Colonic mucosa (tissue), 4 donors: Measurements from ENCODE around the gene HDAC9. TPM values are rescaled to one million over a fixed set of nuclear protein-coding genes. Genes with fewer than 3 reads are reported as not detected.
A peak's percentile ranks its signal among the peaks of the same experiment; 100 is the strongest.

Source experiments
- DNase-seq: peaks from one replicate; pipeline ENCODE4 v3.0.0-alpha.2; 2020
- H3K27ac ChIP-seq: fragments of 200-600 bp; one replicate; pipeline ENCODE4 v1.8.0; 2021
- H3K27me3 ChIP-seq: fragments of 200-600 bp; one replicate; pipeline ENCODE4 v1.8.0; 2021
- H3K36me3 ChIP-seq: fragments of 200-600 bp; one replicate; pipeline ENCODE4 v1.8.0; 2021
- H3K4me1 ChIP-seq: fragments of 200-600 bp; one replicate; pipeline ENCODE4 v1.8.0; 2021; ENCODE audit warnings: mild to moderate bottlenecking
- H3K4me3 ChIP-seq: fragments of 200-600 bp; one replicate; pipeline ENCODE4 v1.8.0; 2021
- H3K9ac ChIP-seq, 2 donors: one replicate each; pipeline ENCODE4 v1.7.0; 2013; ENCODE audit warnings: control low read depth in 2 of 2, low read depth in 2 of 2, low read length in 2 of 2
- H3K9me3 ChIP-seq: fragments of 200-600 bp; one replicate; pipeline ENCODE4 v1.8.0; 2021
- intact Hi-C: fragments of 100-400 bp; cut with DNase I; formaldehyde crosslinking; loops from one replicate; pipeline ENCODE4 v1.14.1; 2022
- total RNA-seq, 2 donors: library from RNA; stranded (reverse); fragmentation: NEBNext Ultra II Directional in 1 of 2; extraction: Animal tissue kit (Norgen Biotek cat#: 25700) in 1 of 2; gene quantifications; one replicate each; pipeline ENCODE4 v1.2.1, GENCODE V29; 2021
- TF ChIP-seq, protein P1 (sequence below): fragments of 200-600 bp; IDR thresholded peaks from one replicate; pipeline ENCODE4 v1.8.0; 2022; ENCODE audit warnings: antibody characterized with exemption, mild to moderate bottlenecking
- donor health status: healthy.
- donor health status: DM: no; HTN: no; CAD: no.
- donor health status: DM: no; HTN: no; CAD: no.

The HDAC9 gene
- total RNA-seq, 2 donors from 2014 or later = 2.6 to 8.7 TPM

DNA sequence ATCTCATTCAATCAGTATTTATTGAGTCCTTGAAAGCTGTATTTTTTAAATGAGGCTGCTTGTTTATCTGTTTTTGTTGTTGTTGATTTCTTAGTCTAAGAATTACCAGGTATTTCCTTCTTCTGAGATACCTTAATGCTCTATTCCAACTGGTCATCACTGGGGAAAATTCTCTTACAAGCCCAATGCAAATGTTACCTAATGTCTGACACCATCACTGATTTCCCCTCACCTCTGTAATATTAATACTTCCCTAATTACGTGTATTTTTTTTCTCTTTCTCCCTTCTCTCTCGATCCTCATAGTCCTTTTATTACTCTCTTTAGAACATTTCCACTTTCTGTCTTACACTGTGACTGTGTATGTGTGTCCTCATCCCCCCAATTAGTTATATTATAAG lies 13.9 kb downstream of the HDAC9 start:
- intact Hi-C loops = no loop called here
- H3K4me3 ChIP-seq = no peak overlapping the region

DNA sequence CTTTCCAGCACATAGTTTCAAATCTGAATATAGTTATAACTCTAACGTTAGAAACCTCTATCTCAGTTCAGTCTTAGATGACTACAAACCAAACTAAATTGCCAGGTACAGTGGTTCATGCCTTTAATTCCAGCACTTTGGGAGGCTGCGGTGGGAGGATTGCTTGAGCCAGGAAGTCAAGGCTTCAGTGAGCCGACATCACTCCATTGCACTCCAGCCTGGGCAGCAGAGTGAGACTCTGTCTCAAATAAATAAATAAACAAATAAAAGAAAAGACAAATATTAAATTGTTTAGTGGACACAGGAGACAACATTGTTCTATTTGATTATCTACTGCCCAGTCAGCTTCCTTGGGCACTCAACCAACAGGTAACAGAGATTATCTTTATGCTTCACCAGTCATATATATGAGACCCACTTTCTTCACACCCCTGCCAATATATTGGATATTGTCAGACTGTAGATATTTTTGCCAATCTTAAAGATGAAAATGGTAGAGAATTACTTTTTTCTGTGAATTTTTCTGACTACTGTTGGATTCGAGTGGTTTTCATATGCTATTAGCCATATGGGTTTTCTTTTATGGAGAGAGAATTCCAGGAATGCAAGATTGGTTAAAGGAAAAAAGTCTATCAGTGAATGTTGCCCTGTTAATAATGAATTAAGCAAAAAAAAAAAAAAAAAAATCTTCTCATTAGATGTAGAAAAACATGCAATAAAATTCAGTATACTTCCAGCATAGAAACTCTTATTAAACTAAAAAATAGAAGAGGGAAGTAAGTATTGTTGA lies 16.0 kb downstream of the HDAC9 start:
- TF ChIP-seq, protein P1, sequence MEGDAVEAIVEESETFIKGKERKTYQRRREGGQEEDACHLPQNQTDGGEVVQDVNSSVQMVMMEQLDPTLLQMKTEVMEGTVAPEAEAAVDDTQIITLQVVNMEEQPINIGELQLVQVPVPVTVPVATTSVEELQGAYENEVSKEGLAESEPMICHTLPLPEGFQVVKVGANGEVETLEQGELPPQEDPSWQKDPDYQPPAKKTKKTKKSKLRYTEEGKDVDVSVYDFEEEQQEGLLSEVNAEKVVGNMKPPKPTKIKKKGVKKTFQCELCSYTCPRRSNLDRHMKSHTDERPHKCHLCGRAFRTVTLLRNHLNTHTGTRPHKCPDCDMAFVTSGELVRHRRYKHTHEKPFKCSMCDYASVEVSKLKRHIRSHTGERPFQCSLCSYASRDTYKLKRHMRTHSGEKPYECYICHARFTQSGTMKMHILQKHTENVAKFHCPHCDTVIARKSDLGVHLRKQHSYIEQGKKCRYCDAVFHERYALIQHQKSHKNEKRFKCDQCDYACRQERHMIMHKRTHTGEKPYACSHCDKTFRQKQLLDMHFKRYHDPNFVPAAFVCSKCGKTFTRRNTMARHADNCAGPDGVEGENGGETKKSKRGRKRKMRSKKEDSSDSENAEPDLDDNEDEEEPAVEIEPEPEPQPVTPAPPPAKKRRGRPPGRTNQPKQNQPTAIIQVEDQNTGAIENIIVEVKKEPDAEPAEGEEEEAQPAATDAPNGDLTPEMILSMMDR = no peak
- H3K9ac ChIP-seq = no peak overlapping the region
- H3K4me1 ChIP-seq = no peaks in the 10 kb centered on the region
- no peaks in the 10 kb centered on the region for H3K36me3 ChIP-seq
- H3K27me3 ChIP-seq = no peaks in the 10 kb centered on the region
- no peaks in the 10 kb centered on the region for H3K9me3 ChIP-seq
- no peak overlapping the region for H3K4me3 ChIP-seq
- DNase-seq = no peak
- intact Hi-C loops = no loop called here
- no peak overlapping the region for H3K27ac ChIP-seq

More for the DNA sequence above, 13.9 kb downstream of the HDAC9 start:
- H3K9me3 ChIP-seq = no peaks in the 10 kb centered on the region
- H3K27ac ChIP-seq = peak overlapping the region; percentile 87
- no peak overlapping the region for H3K9ac ChIP-seq
- TF ChIP-seq, protein P1 = no peak
- no peaks in the 10 kb centered on the region for H3K27me3 ChIP-seq
- no peak for DNase-seq
- H3K36me3 ChIP-seq = no peaks in the 10 kb centered on the region
- no peaks in the 10 kb centered on the region for H3K4me1 ChIP-seq

GRCh38 chr7:18513343-18513742 lies 17.8 kb downstream of the HDAC9 start:
- no peaks in the 10 kb centered on the region for H3K4me1 ChIP-seq
- no peaks in the 10 kb centered on the region for H3K27me3 ChIP-seq
- no peak overlapping the region for H3K27ac ChIP-seq
- H3K36me3 ChIP-seq = no peaks in the 10 kb centered on the region
- DNase-seq = no peak
- no peaks in the 10 kb centered on the region for H3K9me3 ChIP-seq
- H3K4me3 ChIP-seq = no peak overlapping the region
- TF ChIP-seq, protein P1 = no peak
- H3K9ac ChIP-seq = no peak overlapping the region
- intact Hi-C loops = no loop called here

GRCh38 chr7:18515067-18515466 lies 19.5 kb downstream of the HDAC9 start:
- DNase-seq = no peak
- Histone ChIP-seq H3K4me3 (no peak overlapping the region), H3K27me3 (no peaks in the 10 kb centered on the region), H3K27ac (no peak overlapping the region), H3K9me3 (no peaks in the 10 kb centered on the region), H3K36me3 (no peaks in the 10 kb centered on the region), H3K4me1 (no peaks in the 10 kb centered on the region), H3K9ac (no peak overlapping the region)
- TF ChIP-seq, protein P1 = no peak
- intact Hi-C loops = no loop called here

DNA sequence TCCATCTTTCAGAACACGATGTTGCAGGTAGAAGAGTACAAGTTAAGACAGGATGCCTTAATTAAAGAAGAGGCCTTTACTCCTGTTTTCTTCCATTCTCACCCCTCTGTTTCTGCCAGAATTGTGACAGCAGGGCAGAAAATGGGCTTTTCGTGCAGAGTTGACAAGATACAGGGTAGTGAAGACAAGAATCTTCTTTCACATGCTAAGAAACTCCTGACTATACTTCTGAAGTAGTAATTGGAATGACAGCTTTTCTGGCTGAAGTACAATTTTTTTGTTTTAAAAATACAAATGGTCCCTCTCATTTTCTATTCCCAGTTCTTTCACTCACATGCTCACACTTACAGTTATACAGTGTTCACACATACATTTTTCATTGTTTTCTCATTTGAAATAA lies 22.1 kb downstream of the HDAC9 start:
- H3K27me3 ChIP-seq = no peaks in the 10 kb centered on the region
- no peak overlapping the region for H3K27ac ChIP-seq
- TF ChIP-seq, protein P1 = no peak
- no peak overlapping the region for H3K4me3 ChIP-seq
- no peak overlapping the region for H3K9ac ChIP-seq
- no peaks in the 10 kb centered on the region for H3K9me3 ChIP-seq
- no peak for DNase-seq
- intact Hi-C loops = no loop called here
- H3K36me3 ChIP-seq = no peaks in the 10 kb centered on the region
- H3K4me1 ChIP-seq = no peaks in the 10 kb centered on the region
